ENCODE data around the gene ZFYVE27.

The ZFYVE27 gene

GRCh38 chr10:97798958-97799610 lies 62.2 kb downstream of the ZFYVE27 start:
- DNase-seq = no peak

DNA sequence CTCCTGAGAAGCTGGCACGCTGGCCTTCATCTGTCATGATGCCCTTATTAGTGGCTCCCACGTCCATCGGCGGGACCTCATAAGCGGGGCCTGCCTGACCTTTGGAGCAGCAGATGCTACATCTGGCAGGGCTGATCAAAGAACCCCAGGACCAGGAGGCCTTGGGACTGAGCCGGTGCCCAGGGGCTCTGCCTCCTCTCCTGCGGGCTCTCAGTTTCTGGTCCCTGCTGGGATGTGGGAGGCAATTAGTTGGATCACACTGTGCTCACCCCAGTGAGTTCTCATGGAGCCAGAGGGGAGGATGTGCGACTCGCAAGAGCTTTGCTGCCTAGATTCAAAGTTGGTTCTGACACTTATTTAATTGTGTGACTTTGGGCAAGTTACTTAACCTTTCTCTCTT lies 63.5 kb downstream of the ZFYVE27 start:
- no peak for DNase-seq

- DNase-seq = no peak
Observed at GRCh38 chr10:97801422-97801821, 64.5 kb downstream of the ZFYVE27 start.

- DNase-seq = no peak
Observed at GRCh38 chr10:97805096-97805884, 68.4 kb downstream of the ZFYVE27 start.

DNA sequence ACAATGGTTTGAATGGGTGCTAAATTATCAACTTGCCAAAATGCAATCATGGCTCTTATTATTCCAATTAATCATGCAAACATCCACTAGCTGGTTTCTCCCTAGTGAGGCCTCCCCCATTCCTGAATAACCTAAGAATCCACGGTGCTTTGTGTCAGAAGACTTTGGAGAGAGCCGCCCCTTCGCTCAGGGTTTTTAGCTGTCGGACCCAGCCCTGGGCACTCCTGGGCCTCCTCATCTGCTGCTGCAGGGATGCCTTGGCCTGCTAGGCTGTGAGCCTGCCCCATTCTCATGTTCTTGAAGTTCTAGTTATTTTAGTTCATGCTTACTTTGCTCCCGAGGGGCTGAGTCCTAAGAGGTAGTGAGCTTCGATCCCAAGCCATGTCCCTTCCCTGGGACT lies 69.0 kb downstream of the ZFYVE27 start:
- DNase-seq = no peak

GRCh38 chr10:97810446-97810845 lies 73.5 kb downstream of the ZFYVE27 start:
- no peak for DNase-seq
